Smooth muscle cell (in vitro differentiated cells): ENCODE results near the gene IGSF23. TPM values are rescaled to one million over a fixed set of nuclear protein-coding genes. Genes with fewer than 3 reads are reported as not detected.
"Not testable (repeated sequence)": the region's sequence is repeated elsewhere in the genome, so short reads cannot be mapped to it uniquely, and the experiment has no call there.

Source experiments
- DNase-seq: peaks from one replicate; lab custom pipeline; 2025; ENCODE audit not compliant: unreplicated experiment; lab: John Stamatoyannopoulos, UW
- H2AFZ ChIP-seq: fragments of 200-600 bp; sonication (generic); 2 replicates; pipeline ENCODE4 v1.6.0; 2016; ENCODE audit warnings: antibody characterized with exemption, low read depth, mild to moderate bottlenecking
- H3F3A ChIP-seq: fragments of 200-600 bp; sonication (generic); 2 replicates; pipeline ENCODE4 v1.6.0; 2017; ENCODE audit warnings: antibody characterized with exemption, low read depth
- H3K27ac ChIP-seq: fragments of 200-600 bp; sonication (generic); 2 replicates; pipeline ENCODE4 v1.5.1; 2016; ENCODE audit warnings: low read depth, mild to moderate bottlenecking
- H3K27me3 ChIP-seq: fragments of 200-600 bp; sonication (generic); 2 replicates; pipeline ENCODE4 v1.6.1; 2016; ENCODE audit warnings: low read depth, mild to moderate bottlenecking
- H3K36me3 ChIP-seq: fragments of 200-600 bp; sonication (generic); 2 replicates; pipeline ENCODE4 v1.5.1; 2016; ENCODE audit warnings: low read depth
- H3K4me1 ChIP-seq: fragments of 200-600 bp; sonication (generic); 2 replicates; pipeline ENCODE4 v1.5.1; 2016; ENCODE audit warnings: low read depth
- H3K4me2 ChIP-seq: fragments of 200-600 bp; sonication (generic); 2 replicates; pipeline ENCODE4 v1.6.0; 2016; ENCODE audit warnings: mild to moderate bottlenecking
- H3K4me3 ChIP-seq: fragments of 200-600 bp; sonication (generic); 2 replicates; pipeline ENCODE4 v1.5.1; 2016; ENCODE audit warnings: mild to moderate bottlenecking
- H3K79me2 ChIP-seq: fragments of 200-600 bp; sonication (generic); 2 replicates; pipeline ENCODE4 v1.6.0; 2016; ENCODE audit warnings: low read depth, mild to moderate bottlenecking
- H3K9ac ChIP-seq: fragments of 200-600 bp; sonication (generic); 2 replicates; pipeline ENCODE4 v1.6.0; 2016; ENCODE audit warnings: low read depth
- H3K9me3 ChIP-seq: fragments of 200-600 bp; sonication (generic); replicated peaks from 2 replicates; pipeline ENCODE4 v1.5.1; 2016; ENCODE audit warnings: low read depth
- H4K20me1 ChIP-seq: fragments of 200-600 bp; sonication (generic); 2 replicates; pipeline ENCODE4 v1.6.0; 2016; ENCODE audit warnings: low read depth
- WGBS: methylation state at CpG from one replicate; pipeline ENCODE4 v1.1.7; 2016; ENCODE audit warnings: low lambda C conversion rate; 5-methylcytosine and 5-hydroxymethylcytosine counted together
- polyA plus RNA-seq: library from polyadenylated mRNA; unstranded; fragments of >200 nt; fragmentation: Nextera tagmentation; extraction: Ambion mirVana; gene quantifications from 2 replicates; pipeline ENCODE4 v1.2.1, GENCODE V29; 2016
- total RNA-seq: library from RNA; depleted of rRNA; stranded (reverse); fragments of >200 nt; gene quantifications from 2 replicates; pipeline ENCODE4 v1.2.3, GENCODE V29; 2014
- TF ChIP-seq, protein P1 (sequence below): fragments of 200-600 bp; sonication (generic); IDR thresholded peaks from 2 replicates; pipeline ENCODE4 v1.5.1; 2017; ENCODE audit warnings: borderline replicate concordance, mild to moderate bottlenecking, antibody characterized with exemption; ENCODE audit not compliant: insufficient read depth, poor library complexity, severe bottlenecking

The IGSF23 gene
- total and polyA plus RNA-seq, 2 experiments from 2014 or later = not detected

DNA sequence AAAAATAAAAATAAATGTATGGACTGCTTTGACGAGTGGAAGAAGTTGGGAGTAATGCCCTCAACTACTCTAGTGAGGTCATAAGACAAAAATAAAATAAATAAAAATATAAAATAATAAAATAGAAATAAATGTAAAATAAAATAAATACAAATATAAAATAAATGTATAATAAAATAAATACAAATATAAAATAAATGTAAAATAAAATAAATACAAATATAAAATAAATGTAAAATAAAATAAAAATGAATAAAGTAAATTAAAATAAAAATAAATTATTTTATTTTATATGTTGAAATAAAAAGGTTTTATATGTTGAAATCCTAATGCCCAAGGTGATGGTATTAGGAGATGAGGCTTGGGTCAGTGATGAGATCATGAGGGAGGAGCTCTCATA lies 20.1 kb upstream of the IGSF23 start:
- WGBS = 89% methylated on average over 1 of the region's 1 CpG
- H2AFZ ChIP-seq = no peak overlapping the region
- DNase-seq = no peak
- TF ChIP-seq, protein P1, sequence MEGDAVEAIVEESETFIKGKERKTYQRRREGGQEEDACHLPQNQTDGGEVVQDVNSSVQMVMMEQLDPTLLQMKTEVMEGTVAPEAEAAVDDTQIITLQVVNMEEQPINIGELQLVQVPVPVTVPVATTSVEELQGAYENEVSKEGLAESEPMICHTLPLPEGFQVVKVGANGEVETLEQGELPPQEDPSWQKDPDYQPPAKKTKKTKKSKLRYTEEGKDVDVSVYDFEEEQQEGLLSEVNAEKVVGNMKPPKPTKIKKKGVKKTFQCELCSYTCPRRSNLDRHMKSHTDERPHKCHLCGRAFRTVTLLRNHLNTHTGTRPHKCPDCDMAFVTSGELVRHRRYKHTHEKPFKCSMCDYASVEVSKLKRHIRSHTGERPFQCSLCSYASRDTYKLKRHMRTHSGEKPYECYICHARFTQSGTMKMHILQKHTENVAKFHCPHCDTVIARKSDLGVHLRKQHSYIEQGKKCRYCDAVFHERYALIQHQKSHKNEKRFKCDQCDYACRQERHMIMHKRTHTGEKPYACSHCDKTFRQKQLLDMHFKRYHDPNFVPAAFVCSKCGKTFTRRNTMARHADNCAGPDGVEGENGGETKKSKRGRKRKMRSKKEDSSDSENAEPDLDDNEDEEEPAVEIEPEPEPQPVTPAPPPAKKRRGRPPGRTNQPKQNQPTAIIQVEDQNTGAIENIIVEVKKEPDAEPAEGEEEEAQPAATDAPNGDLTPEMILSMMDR = no peak
- H3K9me3 ChIP-seq = no peaks in the 10 kb centered on the region
- H3K27me3 ChIP-seq = no peaks in the 10 kb centered on the region
- H3K27ac ChIP-seq = no peak overlapping the region
- no peaks in the 10 kb centered on the region for H4K20me1 ChIP-seq
- H3K79me2 ChIP-seq = no peaks in the 10 kb centered on the region
- H3K4me2 ChIP-seq = no peak overlapping the region
- no peak overlapping the region for H3K4me3 ChIP-seq
- H3K4me1 ChIP-seq = peaks cover 4% of the 10 kb centered on the region
- H3K36me3 ChIP-seq = no peaks in the 10 kb centered on the region
- no peaks in the 10 kb centered on the region for H3F3A ChIP-seq
- no peak overlapping the region for H3K9ac ChIP-seq

DNA sequence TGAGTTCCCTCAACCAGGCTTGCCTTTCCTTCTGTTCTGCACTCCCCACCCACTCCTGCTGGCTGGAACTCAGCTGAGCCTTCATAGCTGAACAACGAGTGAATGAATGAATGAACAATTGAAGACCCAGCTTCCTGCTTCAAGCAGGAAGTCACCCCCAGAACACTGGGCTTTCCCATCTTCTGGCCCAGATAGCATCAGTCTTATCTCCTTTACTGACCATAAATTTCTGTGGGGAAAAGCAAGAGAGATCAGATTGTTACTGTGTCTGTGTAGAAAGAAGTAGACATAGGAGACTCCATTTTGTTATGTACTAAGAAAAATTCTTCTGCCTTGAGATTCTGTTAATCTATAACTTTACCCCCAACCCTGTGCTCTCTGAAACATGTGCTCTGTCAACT lies 19.5 kb upstream of the IGSF23 start:
- DNase-seq, H3K27me3 ChIP-seq, H3K4me2 ChIP-seq, H3K79me2 ChIP-seq, H4K20me1 ChIP-seq, H3K4me3 ChIP-seq, H3F3A ChIP-seq, H3K9me3 ChIP-seq, H2AFZ ChIP-seq, H3K27ac ChIP-seq, H3K4me1 ChIP-seq, H3K36me3 ChIP-seq, H3K9ac ChIP-seq: not testable (repeated sequence)
- WGBS = 26% methylated on average over 1 of the region's 1 CpG

DNA sequence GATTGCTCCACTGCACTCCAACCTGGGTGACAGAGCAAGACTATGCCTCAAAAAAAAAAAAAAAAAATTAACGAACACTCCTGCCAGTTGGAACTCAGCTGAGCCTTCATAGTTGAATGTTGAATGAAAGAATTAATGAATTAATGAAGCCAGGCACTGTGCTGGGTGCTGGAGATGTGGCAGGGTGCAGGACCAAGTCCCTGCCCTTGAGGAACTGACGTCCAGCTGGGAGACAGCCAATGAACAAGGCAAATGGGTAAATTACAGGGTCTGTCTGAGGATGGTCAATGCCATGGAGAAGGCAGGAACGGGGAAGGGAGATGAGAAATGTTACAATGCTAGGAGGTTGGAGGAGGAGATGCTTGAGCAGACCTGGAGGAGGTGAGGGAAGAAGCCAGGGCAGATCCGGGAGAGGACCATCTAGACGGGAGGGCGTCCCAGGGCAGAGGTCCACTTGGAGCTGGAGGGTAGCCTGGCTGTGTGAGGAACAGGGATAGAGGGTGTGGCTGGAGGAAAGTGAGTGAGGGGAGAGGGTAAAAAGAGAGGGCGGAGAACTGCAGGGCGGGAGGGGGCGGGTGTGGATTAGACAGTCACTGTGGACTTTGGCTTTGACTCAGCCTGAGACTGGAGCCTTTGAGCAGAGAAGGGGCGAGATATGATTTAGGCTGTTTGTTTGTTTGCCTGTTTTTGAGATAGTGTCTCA lies 16.8 kb upstream of the IGSF23 start:
- H3F3A ChIP-seq = no peaks in the 10 kb centered on the region
- no peak overlapping the region for H3K9ac ChIP-seq
- H3K4me2 ChIP-seq = no peak overlapping the region
- H3K79me2 ChIP-seq = no peaks in the 10 kb centered on the region
- H2AFZ ChIP-seq = no peak overlapping the region
- H3K27me3 ChIP-seq = no peaks in the 10 kb centered on the region
- DNase-seq = no peak
- H4K20me1 ChIP-seq = no peaks in the 10 kb centered on the region
- H3K4me1 ChIP-seq = peaks cover 4% of the 10 kb centered on the region
- no peak overlapping the region for H3K27ac ChIP-seq
- H3K9me3 ChIP-seq = no peaks in the 10 kb centered on the region
- H3K4me3 ChIP-seq = no peak overlapping the region
- 91% methylated on average over 8 of the region's 10 CpGs for WGBS
- H3K36me3 ChIP-seq = no peaks in the 10 kb centered on the region
- TF ChIP-seq, protein P1 = no peak

DNA sequence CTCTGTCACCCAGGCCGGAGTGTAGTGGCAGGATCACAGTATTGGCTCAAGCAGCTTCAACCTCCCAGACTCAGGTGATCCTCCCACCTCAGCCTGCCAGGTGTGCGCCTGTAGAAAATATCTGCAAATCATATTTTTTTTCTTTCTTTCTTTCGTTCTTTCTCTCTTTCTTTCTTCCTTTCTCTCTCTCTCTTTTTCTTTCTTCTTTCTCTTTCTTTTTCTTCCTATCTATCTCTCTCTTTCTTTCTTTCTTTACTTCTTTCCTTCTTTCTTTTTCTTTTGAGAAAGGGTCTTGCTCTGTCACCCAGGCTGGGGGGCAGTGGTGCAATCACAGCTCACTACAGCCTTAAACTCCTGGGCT lies 16.3 kb upstream of the IGSF23 start:
- Histone ChIP-seq H3K79me2 (no peaks in the 10 kb centered on the region), H3F3A (no peaks in the 10 kb centered on the region), H3K27ac (no peak overlapping the region), H3K9me3 (no peaks in the 10 kb centered on the region), H3K9ac (no peak overlapping the region), H3K4me1 (peaks cover 4% of the 10 kb centered on the region), H4K20me1 (no peaks in the 10 kb centered on the region), H3K27me3 (no peaks in the 10 kb centered on the region), H2AFZ (no peak overlapping the region), H3K4me3 (no peak overlapping the region), H3K4me2 (no peak overlapping the region), H3K36me3 (no peaks in the 10 kb centered on the region)
- 62% methylated on average over 3 of the region's 3 CpGs for WGBS
- no peak for DNase-seq
- TF ChIP-seq, protein P1 = no peak
